Measurements from ENCODE around the gene NTNG2.

- no peak for TF ChIP-seq POLR2A (IDR thresholded peaks at IDR 0.05)
- no peak for TF ChIP-seq CTCF (IDR thresholded peaks at IDR 0.05)
- no peak for TF ChIP-seq EP300 (IDR thresholded peaks at IDR 0.05; ENCODE audit: low read depth)
These were observed 6.8 kb upstream of the NTNG2 start for GRCh38 chr9:132154863-132155567.

All from transverse colon (tissue), 3 donors.